HepG2 (cell line): ENCODE results near the gene STX10. TPM values are rescaled to one million over a fixed set of nuclear protein-coding genes. Genes with fewer than 3 reads are reported as not detected.

Source experiments
- AGO2 ChIP-seq: fragments of 200-400 bp; formaldehyde crosslinking; optimal IDR thresholded peaks from 2 replicates; pipeline ENCODE3; 2017; ENCODE audit warnings: mild to moderate bottlenecking, low read depth, low read length, moderate library complexity
- CEBPG ChIP-seq: IDR thresholded peaks from 2 replicates; pipeline ENCODE4 v1.6.1; 2016
- HNF4G ChIP-seq, 2 experiments: sonication (generic) in 1 of 2; formaldehyde crosslinking in 1 of 2; IDR thresholded peaks; 2 replicates each; pipeline versions ENCODE4 v1.4.0 to v1.6.1; 2011 to 2020; ENCODE audit warnings: borderline replicate concordance in 2 of 2, low read depth in 2 of 2, mild to moderate bottlenecking in 2 of 2, low read length in 1 of 2, missing genetic modification reagents in 1 of 2, moderate library complexity in 1 of 2
- JUN ChIP-seq: sonication (generic); formaldehyde crosslinking; IDR thresholded peaks from 2 replicates; pipeline ENCODE4 v1.4.0; 2020; ENCODE audit warnings: mild to moderate bottlenecking, missing genetic modification reagents
- KAT7 ChIP-seq: IDR thresholded peaks from 2 replicates; pipeline ENCODE4 v1.6.1; 2018; ENCODE audit warnings: borderline replicate concordance, missing compliant biosample characterization
- NCOR1 ChIP-seq: fragments of 200-600 bp; sonication (generic); IDR thresholded peaks from 2 replicates; pipeline ENCODE4 v1.7.0; 2017; ENCODE audit warnings: antibody characterized with exemption, low read length, borderline replicate concordance
- PRMT3 ChIP-seq: sonication (generic); formaldehyde crosslinking; IDR thresholded peaks from 2 replicates; pipeline ENCODE4 v1.8.1; 2022; ENCODE audit warnings: low read depth, mild to moderate bottlenecking, moderate library complexity, missing genetic modification reagents, borderline replicate concordance
- SP5 ChIP-seq: IDR thresholded peaks from 2 replicates; pipeline ENCODE4 v1.6.1; 2016; ENCODE audit warnings: low read depth, borderline replicate concordance
- TARDBP ChIP-seq: sonication (generic); formaldehyde crosslinking; IDR thresholded peaks from 2 replicates; pipeline ENCODE4 v1.8.0; 2022; ENCODE audit warnings: mild to moderate bottlenecking, missing genetic modification reagents
- TOPORS ChIP-seq: sonication (generic); formaldehyde crosslinking; IDR thresholded peaks from 2 replicates; pipeline ENCODE4 v1.8.0; 2023; ENCODE audit warnings: mild to moderate bottlenecking, missing genetic modification reagents
- ZC3H4 ChIP-seq: sonication (generic); formaldehyde crosslinking; IDR thresholded peaks from 2 replicates; pipeline ENCODE4 v1.4.0; 2020; ENCODE audit warnings: missing genetic modification reagents, borderline replicate concordance
- ZEB1 ChIP-seq: IDR thresholded peaks from 2 replicates; pipeline ENCODE4 v1.6.1; 2012; ENCODE audit warnings: mild to moderate bottlenecking, low read depth, inconsistent platforms; ENCODE audit not compliant: insufficient replicate concordance
- ZNF121 ChIP-seq: sonication (generic); formaldehyde crosslinking; IDR thresholded peaks from 2 replicates; pipeline ENCODE4 v1.5.0; 2020; ENCODE audit warnings: mild to moderate bottlenecking, missing genetic modification reagents
- ZNF260 ChIP-seq: sonication (generic); formaldehyde crosslinking; IDR thresholded peaks from 2 replicates; pipeline ENCODE4 v1.4.0; 2020; ENCODE audit warnings: missing genetic modification reagents, low read depth, mild to moderate bottlenecking, borderline replicate concordance
- ZNF282 ChIP-seq: fragments of 450-650 bp; IDR thresholded peaks from 2 replicates; pipeline ENCODE4 v1.6.1; 2018; ENCODE audit not compliant: partially characterized antibody
- ZNF484 ChIP-seq: sonication (generic); formaldehyde crosslinking; IDR thresholded peaks from 2 replicates; pipeline ENCODE4 v1.5.1; 2020; ENCODE audit warnings: mild to moderate bottlenecking, low read depth, missing genetic modification reagents, borderline replicate concordance
- ZNF660 ChIP-seq: sonication (generic); formaldehyde crosslinking; IDR thresholded peaks from 2 replicates; pipeline ENCODE4 v1.5.1; 2020; ENCODE audit warnings: mild to moderate bottlenecking, low read depth, missing genetic modification reagents, borderline replicate concordance
- polyA plus RNA-seq, 8 experiments: library from polyadenylated mRNA; depleted of rRNA in 3 of 8; stranded (reverse) in 7 of 8; unstranded in 1 of 8; fragments of >200 nt; fragmentation: Illumina TruSeq in 4 of 8; extraction: Trizol in 4 of 8; gene quantifications; 2 replicates each; pipeline versions ENCODE4 v1.2.1 to v1.2.3, GENCODE V29; 2011 to 2016; ENCODE audit warnings: low read depth in 4 of 8, missing spikeins in 1 of 8, mixed read lengths in 1 of 8; ENCODE audit not compliant: insufficient read depth in 1 of 8
- total RNA-seq, 5 experiments: library from RNA; depleted of rRNA; stranded (reverse); fragments of >200 nt; fragmentation: Illumina TruSeq; extraction: Trizol; gene quantifications; 2 replicates each; pipeline ENCODE4 v1.2.3, GENCODE V29; 2016; ENCODE audit warnings: low read depth in 1 of 5
- TF ChIP-seq, protein P1 (sequence below): sonication (generic); formaldehyde crosslinking; IDR thresholded peaks from 2 replicates; pipeline ENCODE4 v1.4.0; 2020; ENCODE audit warnings: missing genetic modification reagents, borderline replicate concordance
- TF ChIP-seq, protein P2 (sequence below): sonication (generic); formaldehyde crosslinking; IDR thresholded peaks from 2 replicates; pipeline ENCODE4 v1.4.0; 2020; ENCODE audit warnings: missing genetic modification reagents
- TF ChIP-seq, protein P3 (sequence below): sonication (generic); formaldehyde crosslinking; IDR thresholded peaks from 2 replicates; pipeline ENCODE4 v1.4.0; 2020; ENCODE audit warnings: missing genetic modification reagents, borderline replicate concordance
- TF ChIP-seq, protein P4 (sequence below): sonication (generic); formaldehyde crosslinking; IDR thresholded peaks from 2 replicates; pipeline ENCODE4 v1.5.0; 2020; ENCODE audit warnings: mild to moderate bottlenecking, missing genetic modification reagents

The STX10 gene
- total and polyA plus RNA-seq, 2 of the 13 experiments (the other 11 are each of a cell fraction or from before 2014, with no cell fraction given), result 47.9 to 66.4 TPM

DNA sequence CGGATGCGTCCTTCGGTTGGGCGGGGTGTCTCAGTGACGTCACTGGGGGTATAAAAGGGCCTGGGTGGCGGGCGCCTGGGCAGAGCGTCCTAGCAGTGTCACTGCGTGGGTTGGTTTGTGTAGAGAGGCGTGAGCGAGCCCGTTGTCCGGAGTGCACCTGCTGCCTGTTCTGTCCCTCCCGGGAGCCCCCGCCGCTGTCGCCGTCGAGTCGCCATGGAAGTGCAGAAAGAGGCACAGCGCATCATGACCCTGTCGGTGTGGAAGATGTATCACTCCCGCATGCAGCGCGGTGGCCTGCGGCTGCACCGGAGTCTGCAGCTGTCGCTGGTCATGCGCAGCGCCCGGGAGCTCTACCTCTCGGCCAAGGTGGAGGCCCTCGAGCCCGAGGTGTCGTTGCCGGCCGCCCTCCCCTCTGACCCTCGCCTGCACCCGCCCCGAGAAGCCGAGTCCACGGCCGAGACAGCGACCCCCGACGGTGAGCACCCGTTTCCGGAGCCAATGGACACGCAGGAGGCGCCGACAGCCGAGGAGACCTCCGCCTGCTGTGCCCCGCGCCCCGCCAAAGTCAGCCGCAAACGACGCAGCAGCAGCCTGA lies 2.9 kb upstream of the STX10 start (continued):
- TF ChIP-seq, protein P1, sequence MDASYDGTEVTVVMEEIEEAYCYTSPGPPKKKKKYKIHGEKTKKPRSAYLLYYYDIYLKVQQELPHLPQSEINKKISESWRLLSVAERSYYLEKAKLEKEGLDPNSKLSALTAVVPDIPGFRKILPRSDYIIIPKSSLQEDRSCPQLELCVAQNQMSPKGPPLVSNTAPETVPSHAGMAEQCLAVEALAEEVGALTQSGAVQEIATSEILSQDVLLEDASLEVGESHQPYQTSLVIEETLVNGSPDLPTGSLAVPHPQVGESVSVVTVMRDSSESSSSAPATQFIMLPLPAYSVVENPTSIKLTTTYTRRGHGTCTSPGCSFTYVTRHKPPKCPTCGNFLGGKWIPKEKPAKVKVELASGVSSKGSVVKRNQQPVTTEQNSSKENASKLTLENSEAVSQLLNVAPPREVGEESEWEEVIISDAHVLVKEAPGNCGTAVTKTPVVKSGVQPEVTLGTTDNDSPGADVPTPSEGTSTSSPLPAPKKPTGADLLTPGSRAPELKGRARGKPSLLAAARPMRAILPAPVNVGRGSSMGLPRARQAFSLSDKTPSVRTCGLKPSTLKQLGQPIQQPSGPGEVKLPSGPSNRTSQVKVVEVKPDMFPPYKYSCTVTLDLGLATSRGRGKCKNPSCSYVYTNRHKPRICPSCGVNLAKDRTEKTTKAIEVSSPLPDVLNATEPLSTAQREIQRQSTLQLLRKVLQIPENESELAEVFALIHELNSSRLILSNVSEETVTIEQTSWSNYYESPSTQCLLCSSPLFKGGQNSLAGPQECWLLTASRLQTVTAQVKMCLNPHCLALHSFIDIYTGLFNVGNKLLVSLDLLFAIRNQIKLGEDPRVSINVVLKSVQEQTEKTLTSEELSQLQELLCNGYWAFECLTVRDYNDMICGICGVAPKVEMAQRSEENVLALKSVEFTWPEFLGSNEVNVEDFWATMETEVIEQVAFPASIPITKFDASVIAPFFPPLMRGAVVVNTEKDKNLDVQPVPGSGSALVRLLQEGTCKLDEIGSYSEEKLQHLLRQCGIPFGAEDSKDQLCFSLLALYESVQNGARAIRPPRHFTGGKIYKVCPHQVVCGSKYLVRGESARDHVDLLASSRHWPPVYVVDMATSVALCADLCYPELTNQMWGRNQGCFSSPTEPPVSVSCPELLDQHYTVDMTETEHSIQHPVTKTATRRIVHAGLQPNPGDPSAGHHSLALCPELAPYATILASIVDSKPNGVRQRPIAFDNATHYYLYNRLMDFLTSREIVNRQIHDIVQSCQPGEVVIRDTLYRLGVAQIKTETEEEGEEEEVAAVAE (CRISPR knock-in tag), result no peak
- TF ChIP-seq, protein P2, sequence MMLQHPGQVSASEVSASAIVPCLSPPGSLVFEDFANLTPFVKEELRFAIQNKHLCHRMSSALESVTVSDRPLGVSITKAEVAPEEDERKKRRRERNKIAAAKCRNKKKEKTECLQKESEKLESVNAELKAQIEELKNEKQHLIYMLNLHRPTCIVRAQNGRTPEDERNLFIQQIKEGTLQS (CRISPR knock-in tag), result peak; percentile 37; the same call in 1 of the 2 replicates
- TF ChIP-seq, protein P3, sequence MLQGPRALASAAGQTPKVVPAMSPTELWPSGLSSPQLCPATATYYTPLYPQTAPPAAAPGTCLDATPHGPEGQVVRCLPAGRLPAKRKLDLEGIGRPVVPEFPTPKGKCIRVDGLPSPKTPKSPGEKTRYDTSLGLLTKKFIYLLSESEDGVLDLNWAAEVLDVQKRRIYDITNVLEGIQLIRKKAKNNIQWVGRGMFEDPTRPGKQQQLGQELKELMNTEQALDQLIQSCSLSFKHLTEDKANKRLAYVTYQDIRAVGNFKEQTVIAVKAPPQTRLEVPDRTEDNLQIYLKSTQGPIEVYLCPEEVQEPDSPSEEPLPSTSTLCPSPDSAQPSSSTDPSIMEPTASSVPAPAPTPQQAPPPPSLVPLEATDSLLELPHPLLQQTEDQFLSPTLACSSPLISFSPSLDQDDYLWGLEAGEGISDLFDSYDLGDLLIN (CRISPR knock-in tag), result 0 out of 2 replicates have a peak, but pooled peaks have one; percentile 71
- TF ChIP-seq ZNF260 (CRISPR knock-in tag), result no peak
- no peak for TF ChIP-seq ZEB1
- TF ChIP-seq AGO2, result no peak
- TF ChIP-seq JUN (CRISPR knock-in tag), result no peak
- peak; percentile 66; the same call in 1 of the 2 replicates for TF ChIP-seq KAT7 (CRISPR knock-in tag)
- TF ChIP-seq TARDBP, result peak; percentile 66
- no peak for TF ChIP-seq ZC3H4 (CRISPR knock-in tag)
- no peak for TF ChIP-seq ZNF660
- no peak for TF ChIP-seq TOPORS (CRISPR knock-in tag)
- 0 out of 2 replicates have a peak, but pooled peaks have one; percentile 8 for TF ChIP-seq ZNF121 (CRISPR knock-in tag)
- no peak for TF ChIP-seq PRMT3 (CRISPR knock-in tag)
- TF ChIP-seq ZNF282, result no peak
- TF ChIP-seq NCOR1, result no peak
- no peak for TF ChIP-seq ZNF484 (CRISPR knock-in tag)
- no peak for TF ChIP-seq CEBPG
- TF ChIP-seq, protein P4, sequence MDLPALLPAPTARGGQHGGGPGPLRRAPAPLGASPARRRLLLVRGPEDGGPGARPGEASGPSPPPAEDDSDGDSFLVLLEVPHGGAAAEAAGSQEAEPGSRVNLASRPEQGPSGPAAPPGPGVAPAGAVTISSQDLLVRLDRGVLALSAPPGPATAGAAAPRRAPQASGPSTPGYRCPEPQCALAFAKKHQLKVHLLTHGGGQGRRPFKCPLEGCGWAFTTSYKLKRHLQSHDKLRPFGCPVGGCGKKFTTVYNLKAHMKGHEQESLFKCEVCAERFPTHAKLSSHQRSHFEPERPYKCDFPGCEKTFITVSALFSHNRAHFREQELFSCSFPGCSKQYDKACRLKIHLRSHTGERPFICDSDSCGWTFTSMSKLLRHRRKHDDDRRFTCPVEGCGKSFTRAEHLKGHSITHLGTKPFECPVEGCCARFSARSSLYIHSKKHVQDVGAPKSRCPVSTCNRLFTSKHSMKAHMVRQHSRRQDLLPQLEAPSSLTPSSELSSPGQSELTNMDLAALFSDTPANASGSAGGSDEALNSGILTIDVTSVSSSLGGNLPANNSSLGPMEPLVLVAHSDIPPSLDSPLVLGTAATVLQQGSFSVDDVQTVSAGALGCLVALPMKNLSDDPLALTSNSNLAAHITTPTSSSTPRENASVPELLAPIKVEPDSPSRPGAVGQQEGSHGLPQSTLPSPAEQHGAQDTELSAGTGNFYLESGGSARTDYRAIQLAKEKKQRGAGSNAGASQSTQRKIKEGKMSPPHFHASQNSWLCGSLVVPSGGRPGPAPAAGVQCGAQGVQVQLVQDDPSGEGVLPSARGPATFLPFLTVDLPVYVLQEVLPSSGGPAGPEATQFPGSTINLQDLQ (CRISPR knock-in tag), result no peak
- TF ChIP-seq HNF4G (IDR thresholded peaks at IDR 0.05; ENCODE audit: borderline replicate concordance, low read depth, low read length), result peak; percentile 16; the same call in 1 of the 2 replicates
- TF ChIP-seq HNF4G (CRISPR knock-in tag; IDR thresholded peaks at IDR 0.05; ENCODE audit: borderline replicate concordance, low read depth), result no peak
- TF ChIP-seq SP5 (CRISPR knock-in tag), result no peak
